Dermis microvascular lymphatic vessel endothelial cell (primary cell): ENCODE data around the gene TSLP. TPM values are rescaled to one million over a fixed set of nuclear protein-coding genes. Genes with fewer than 3 reads are reported as not detected.

Source experiments
- DNase-seq, 2 donors: peaks; one replicate each; pipeline versions ENCODE4 v3.0.0 to v3.0.0-alpha.2; 2010; ENCODE audit warnings: low read depth in 2 of 2
- total RNA-seq: library from RNA; depleted of rRNA; stranded (reverse); fragments of >200 nt; gene quantifications from 2 replicates; pipeline ENCODE4 v1.2.1, GENCODE V29; 2014

The TSLP gene
- total RNA-seq = under 0.01 TPM in 2 replicates

DNA sequence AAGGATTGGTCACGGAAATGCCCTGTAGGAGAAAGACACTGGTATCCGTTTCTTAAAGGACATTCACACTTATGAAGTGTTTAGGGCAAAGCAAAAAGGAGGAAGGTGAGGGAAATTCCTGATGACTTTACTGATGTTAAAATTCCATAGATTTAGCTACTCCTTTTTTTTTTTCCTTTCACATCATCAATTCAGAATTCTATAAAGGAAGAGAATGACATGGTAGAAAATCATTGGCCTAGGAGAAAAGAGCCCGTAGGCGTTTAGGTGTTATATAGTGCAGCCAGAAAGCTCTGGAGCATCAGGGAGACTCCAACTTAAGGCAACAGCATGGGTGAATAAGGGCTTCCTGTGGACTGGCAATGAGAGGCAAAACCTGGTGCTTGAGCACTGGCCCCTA lies at the start of gene TSLP:
Gene TSLP, plus strand, starts transcription at position 301 of the 400 bp plus-strand sequence. CDS start 178 bp downstream, outside the sequence.
- DNase-seq = no peak

- DNase-seq = no peak
Observed at GRCh38 chr5:111022301-111022700, 49.2 kb upstream of the TSLP start.

GRCh38 chr5:111028865-111029264 lies 42.6 kb upstream of the TSLP start:
- no peak for DNase-seq

DNA sequence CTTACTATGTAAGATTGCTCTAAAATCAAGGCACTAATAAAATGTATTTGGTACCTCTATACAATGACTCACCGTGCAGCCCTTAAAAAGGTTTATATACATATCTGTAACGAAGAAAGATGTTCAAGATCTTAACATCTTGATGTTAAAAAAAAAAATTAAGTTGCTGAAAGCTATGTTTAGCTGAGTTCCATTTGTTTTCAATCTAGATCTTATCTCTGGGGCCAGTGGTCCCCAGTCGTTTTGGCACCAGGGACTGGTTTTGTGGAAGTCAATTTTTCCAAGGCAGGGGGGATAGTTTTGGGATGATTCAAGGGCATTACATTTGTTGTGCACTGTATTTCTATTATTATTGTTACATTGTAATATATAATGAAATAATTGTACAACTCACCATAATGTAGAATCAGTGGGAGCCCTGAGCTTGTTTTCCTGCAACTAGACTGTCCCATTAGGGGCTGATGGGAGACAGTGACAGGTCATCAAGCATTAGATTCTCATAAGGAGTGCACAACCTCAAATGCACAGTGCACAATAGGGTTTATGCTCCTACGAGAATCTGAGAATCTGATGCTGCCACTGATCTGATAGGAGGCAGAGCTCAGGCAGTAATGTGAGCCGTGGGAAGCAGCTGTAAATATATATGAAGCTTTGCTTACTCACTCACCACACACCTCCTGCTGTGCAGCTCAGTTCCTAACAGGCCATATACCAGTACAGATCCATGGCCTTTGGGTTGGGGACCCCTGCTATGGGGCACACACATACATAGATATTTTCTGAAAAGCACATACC lies 27.6 kb upstream of the TSLP start:
- DNase-seq = no peak

DNA sequence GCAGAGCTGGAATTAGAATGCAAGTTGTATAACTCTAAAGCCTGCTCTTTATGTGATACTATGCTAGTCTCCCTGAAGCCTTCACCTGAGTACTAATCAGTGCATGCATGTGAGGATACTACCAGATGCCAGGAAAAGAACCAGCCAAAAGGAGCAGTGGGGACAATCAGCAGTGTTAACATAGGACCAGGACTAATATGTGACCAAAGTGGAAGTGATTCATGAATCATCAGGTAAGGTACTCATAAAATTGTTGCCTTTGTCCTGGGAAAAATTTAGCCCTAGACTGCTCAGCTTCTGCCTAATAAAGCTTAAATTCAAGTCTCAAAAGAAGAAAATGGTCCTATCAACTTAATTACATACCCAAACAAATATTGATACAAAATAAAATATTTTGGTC lies 13.4 kb upstream of the TSLP start:
- DNase-seq = no peak

DNA sequence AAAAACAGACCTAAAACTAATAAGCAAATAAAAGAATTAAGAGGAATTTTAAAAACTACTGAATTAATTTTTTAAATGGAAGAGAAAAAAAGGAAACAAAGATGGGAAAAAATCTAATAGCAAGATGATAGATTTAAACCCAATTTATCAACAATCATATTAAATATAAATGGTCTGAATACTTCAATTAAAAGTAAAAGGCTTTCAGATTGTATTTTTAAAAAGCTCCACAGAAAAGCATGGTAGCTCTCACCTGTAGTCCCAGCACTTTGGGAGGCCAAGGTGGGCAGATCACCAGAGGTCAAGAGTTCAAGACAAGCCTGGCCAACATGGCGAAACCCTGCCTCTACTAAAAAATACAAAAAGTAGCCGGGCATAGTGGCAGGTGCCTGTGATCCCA lies 11.3 kb upstream of the TSLP start:
- no peak for DNase-seq

DNA sequence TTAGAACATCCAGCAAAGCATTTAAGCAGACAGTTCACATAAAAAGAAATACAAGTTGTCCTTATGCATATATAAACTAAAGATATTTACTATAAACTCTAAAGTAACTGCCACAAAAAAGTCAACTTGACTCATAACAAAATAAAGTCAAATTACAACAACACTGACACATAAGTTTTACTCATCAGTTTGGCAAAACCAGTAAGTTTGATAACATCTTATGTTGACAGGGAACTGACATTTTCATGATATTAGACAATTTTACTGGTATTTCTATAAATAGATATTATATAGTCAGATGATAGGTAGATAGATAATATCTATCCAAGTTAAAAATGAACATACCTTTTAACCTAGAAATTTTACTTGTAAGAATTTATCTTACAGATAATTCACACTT lies 9.9 kb upstream of the TSLP start:
- DNase-seq = no peak

DNA sequence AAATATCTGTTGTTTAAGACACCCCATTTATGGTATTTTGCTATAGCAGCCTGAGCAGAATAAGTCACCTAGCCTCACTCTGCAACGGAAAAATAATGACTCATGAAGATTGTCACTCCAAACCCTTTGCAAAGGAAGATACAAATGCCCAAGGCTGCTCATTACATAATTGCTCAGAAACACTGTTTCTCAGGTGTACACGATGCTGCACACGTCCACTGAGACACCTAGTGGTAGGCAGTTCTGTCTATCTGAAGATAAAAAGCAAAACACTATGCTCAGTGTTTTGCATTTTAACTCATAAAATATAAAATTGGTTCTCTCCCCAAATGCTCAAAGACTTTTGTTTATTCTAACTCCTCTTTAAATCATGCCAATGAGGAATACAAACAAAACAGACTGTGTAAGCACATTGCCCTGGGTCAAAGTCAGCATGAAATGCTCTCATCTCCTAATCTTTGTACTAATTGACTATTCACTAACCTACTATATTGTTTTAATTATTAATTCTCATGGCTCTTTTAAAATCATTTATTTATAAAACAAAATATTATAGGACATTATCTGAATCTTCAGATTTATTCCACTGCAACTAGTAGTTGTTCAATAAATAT lies 7.7 kb upstream of the TSLP start:
- DNase-seq = no peak

DNA sequence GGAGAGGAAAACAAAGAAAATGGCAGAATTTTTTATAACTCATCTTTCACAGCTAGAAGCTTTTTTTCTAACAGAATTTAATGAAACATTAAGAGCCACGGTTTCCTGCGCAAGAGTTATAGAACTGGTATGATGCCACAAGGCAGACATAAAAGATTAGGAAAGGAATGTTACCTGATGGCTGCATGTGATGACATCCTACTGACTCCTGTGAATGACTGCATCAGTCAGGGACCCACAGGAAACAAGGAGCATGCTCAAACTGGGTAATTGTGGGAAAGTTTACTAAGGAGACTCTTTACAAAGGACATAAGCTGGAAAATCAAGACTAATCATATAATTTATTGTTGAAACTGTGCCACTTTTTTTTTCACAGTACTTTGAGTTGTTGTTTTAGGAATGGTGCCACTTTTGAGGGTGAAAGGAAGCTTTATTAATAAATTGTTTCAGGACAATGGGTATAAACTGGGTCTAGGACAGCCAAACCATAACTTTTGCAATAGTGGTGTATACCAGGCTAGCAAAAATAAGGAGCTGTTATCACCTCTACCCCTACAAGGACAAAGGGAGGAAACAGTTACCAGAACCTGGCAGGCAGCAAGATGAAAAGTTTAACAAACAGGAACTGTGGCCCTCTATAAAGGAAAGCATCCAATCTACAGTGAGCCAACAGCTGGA lies 5.1 kb upstream of the TSLP start:
- DNase-seq = peak; percentile 36 to 90

DNA sequence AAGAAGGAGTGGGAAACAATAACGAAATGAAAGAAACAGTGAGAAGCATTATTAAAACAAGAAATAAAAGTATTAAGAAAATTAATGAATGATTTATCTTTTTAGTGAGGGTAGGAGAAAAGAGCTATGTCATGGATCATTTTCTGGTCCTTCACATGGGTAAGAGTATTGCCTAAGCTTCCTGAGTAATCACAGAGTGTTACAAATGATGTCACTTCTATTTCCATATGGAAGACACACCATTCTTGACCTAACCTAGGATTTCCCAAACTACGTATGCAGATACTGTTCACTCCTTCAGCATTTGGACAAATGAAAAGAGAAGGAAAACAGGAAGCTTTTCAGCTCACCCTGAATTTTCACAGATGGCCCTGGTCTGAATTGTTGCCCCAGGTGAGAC lies 3.3 kb upstream of the TSLP start:
- DNase-seq = no peak

DNA sequence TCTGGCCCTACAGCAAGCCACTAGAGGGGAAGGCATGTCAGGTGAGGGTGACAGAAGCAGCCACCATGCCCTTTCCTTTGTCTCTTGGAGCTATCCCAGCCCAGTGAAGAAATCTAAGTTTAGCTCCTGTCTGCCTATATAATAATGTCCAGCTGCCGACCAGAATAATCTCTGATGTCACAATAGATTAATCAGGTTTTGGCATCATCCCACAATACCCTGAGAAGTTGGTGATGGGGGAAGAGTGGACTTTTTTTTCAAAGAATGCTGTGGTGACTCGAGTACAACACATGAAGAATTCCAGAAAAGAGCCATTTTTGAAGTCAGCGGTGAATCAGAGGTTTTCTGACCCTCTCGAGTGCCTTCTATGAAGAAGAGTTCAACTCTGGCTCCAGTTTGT lies 1.7 kb upstream of the TSLP start:
- DNase-seq = no peak

GRCh38 chr5:111070272-111071134 lies 1.0 kb upstream of the TSLP start:
- DNase-seq = no peak

- DNase-seq = no peak
Observed at GRCh38 chr5:111072949-111073682, 1.6 kb downstream of the TSLP start.

DNA sequence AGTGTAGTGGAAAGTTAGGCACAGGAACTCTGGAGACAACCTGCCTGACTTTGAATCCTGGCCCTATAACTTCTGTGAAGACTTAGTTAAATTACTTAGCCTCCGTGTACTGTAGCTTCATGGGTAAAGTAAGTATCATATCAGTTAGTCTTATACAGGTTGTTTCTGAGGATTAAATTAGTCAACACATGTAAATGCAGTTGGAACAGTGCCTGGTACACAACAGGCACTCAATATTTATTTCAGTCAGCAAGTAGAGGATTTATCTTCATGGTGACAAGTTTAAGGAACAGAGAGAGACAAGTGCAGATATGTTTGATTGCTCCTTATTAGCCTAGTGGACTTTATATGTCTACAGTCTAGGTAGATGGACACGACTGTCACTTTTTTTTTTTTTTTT lies 2.7 kb downstream of the TSLP start:
- no peak for DNase-seq

DNA sequence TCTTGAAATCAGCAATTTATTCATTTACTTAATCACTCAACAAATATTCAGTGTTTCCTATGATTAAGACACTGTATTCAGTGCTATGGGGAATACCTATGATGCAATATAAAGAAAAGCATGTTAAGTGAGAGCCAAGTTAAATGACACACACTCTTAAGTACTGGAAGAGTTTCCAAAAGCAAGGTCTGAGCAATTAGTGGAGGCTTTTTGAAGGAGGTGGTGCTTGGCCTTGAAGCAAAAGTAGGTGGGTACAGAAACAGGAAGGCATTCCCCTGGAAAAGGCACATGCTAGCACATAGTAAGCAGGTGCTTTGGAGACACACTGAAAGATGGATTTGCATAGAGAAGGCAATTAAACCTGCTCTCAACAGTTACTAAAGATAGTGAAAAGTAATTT lies 4.0 kb downstream of the TSLP start:
- DNase-seq = no peak

DNA sequence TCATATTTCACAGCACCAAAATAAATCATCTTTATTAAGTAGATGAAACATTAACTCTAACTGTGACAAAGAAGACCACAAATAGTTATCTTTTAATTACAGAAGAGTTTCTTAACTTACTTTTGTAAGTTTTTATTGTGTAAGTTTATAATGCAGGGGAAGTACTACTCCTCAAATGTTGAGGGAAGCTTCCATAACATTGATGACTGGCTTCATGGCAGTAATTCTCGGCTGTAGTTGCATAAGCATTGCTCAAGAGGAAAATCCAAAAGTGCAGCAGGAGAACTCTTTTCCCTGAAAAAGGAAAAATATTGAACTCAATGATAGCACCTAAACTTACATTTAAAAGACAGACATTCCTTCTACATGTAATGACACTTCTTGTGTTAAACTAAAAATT lies 4.6 kb downstream of the TSLP start:
- no peak for DNase-seq

DNA sequence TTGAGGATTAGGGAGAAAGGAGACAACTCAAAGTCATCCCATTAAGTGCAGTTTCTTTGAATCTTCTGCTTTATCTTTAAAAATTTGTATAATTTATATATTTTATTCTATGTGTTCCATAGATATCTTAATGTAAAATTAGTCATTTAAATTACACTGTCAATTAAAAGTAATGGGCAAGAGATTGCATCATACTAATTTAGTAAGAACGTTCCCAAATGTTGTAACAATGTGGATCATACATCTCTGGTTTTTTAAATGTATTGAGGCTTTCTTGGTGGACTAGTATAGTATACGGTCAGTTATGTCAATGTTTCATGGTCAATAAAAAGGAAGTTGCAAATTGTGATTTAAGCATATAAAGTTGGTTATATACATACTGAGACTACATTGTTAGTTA lies 6.2 kb downstream of the TSLP start:
- DNase-seq = no peak

DNA sequence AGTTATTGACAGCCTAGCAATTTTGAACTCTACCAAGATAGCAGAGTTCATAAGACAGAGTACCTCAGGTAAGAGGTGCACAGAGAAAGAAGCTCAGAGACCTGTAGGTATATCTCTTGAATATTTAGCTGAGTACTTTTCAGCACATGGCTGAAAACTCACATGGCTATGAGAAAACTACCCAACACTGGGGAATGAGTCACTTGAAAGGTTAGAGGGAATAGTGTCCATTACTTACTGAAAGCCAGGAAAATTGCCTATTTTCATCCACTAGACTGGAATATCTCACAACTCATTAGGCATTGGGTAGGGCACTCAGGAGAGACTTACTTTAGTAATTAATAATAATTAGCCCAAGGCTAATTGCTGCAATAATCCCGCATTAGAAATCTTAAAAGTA lies 8.3 kb downstream of the TSLP start:
- DNase-seq = no peak

- DNase-seq = peak; percentile 74 to 83
Observed at GRCh38 chr5:111083323-111083722, 11.8 kb downstream of the TSLP start.

- peak; percentile 87 to 92 for DNase-seq
Observed at GRCh38 chr5:111092062-111092853, 20.7 kb downstream of the TSLP start, which contains the start of gene WDR36. TSS of gene WDR36 (plus strand) at chr5:111092348. CDS start at chr5:111092457, 109 bp downstream.
